ENCODE results near the gene KRT72.

KRT72 gene

DNA sequence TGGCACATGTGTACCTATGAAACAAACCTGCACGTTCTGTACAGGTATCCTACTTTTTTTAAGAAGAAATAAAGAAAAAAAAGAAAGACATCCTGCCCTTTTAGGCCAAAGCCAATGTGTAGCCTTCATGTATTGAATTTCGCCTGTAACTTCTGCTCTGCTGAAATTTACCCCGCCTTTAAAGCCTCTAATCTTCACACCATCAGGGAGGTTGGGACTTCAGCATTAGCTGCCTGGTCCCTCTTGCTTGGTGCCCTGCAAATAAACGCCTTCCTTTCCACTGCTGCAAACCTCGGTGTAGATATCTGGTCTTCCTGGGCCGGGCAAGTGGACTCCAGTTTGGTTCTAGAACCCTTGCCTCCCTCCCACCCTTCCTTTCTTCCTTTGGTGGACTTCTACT is 45.7 kb downstream of the KRT72 start:
- Histone ChIP-seq H3K14ac (ENCODE audit: low read length) (no peak overlapping the region), H4K8ac (ENCODE audit: low read depth, low read length) (no peak overlapping the region), H3K79me1 (ENCODE audit: low read length) (peaks cover 5% of the 10 kb centered on the region), H3K79me2 (ENCODE audit: control insufficient read depth, insufficient read depth, low read length, poor library complexity) (no peaks in the 10 kb centered on the region), H3K4me2 (ENCODE audit: low read length) (no peak overlapping the region), H3K9me3 (ENCODE audit: insufficient read depth, low read depth, low read length) (no peaks in the 10 kb centered on the region), H3K4ac (ENCODE audit: low read depth, low read length) (no peak overlapping the region), H4K91ac (ENCODE audit: low read depth, low read length) (no peak overlapping the region), H3K27ac (ENCODE audit: low read depth, low read length) (no peak overlapping the region), H2BK12ac (ENCODE audit: low read length) (no peak overlapping the region), H3K4me3 (ENCODE audit: low read depth, low read length) (no peak overlapping the region), H2AFZ (ENCODE audit: insufficient read depth, low read length, poor library complexity) (no peak overlapping the region), H3K36me3 (ENCODE audit: control insufficient read depth in 1 of 2, insufficient read depth in 2 of 2, low read length in 2 of 2) (no peaks in the 10 kb centered on the region), H2AK5ac (ENCODE audit: low read length) (no peak overlapping the region), H2BK5ac (ENCODE audit: low read depth, low read length, poor library complexity) (no peak overlapping the region), H3K23ac (ENCODE audit: low read length) (no peak overlapping the region), H3K18ac (ENCODE audit: low read length) (no peak overlapping the region), H4K12ac (ENCODE audit: low read depth, low read length) (no peak overlapping the region), H3K9ac (ENCODE audit: low read length) (no peak overlapping the region), H3K27me3 (ENCODE audit: insufficient read depth, low read length) (no peaks in the 10 kb centered on the region), H3K4me1 (ENCODE audit: control insufficient read depth in 1 of 2, insufficient read depth in 2 of 2, low read length in 2 of 2) (peaks cover 12 to 14% of the 10 kb centered on the region in 2 experiments), H2BK120ac (ENCODE audit: insufficient read depth, low read length, poor library complexity) (no peak overlapping the region)
- WGBS (ENCODE audit: extremely low coverage, insufficient coverage, insufficient read length): no CpG with 5 or more reads among the region's 6 CpGs
- DNase-seq: no peak

DNA sequence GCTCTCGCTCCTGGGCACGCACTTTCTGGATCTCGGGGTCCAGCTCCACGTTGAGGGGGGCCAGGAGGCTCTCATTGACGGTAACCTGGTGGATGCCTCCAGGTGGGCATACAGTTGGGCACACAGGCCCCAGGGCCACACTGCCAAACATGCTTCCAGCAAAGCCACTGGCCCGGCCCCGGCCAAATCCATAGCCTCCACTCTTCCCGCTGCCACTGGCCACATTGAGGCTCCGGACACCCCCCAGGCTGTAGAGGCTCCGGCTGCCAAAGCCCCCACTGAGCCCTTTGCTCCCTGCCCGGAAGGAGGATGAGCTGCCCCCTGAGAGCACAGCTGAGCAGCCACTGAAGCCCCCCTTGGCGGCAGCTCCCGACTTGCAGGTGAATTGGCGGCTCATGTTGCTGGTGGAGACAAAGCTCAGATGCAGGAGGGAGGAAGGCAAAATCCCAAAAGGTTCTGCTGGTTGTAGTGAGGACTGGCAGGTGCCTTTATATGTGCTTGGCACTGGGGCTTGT is 48.5 kb downstream of the KRT72 start, which contains the start of gene KRT71:
Gene KRT71, minus strand, starts transcription at position 465 of the 515 bp plus-strand sequence. Its CDS starts 68 bp downstream, at position 397.
- H3K36me3 ChIP-seq (ENCODE audit: control insufficient read depth in 1 of 2, insufficient read depth in 2 of 2, low read length in 2 of 2): no peaks in the 10 kb centered on the region
- peak within 1 kb of the TSS; percentile 75 for H2BK12ac ChIP-seq (ENCODE audit: low read length)
- WGBS (ENCODE audit: extremely low coverage, insufficient coverage, insufficient read length): no CpG with 5 or more reads among the region's 14 CpGs
- H4K12ac ChIP-seq (ENCODE audit: low read depth, low read length): no peak within 1 kb of the TSS
- no peak within 1 kb of the TSS for H3K9ac ChIP-seq (ENCODE audit: low read length)
- no peak within 1 kb of the TSS for H2AFZ ChIP-seq (ENCODE audit: insufficient read depth, low read length, poor library complexity)
- no peak within 1 kb of the TSS for H3K4me2 ChIP-seq (ENCODE audit: low read length)
- no peak within 1 kb of the TSS for H3K18ac ChIP-seq (ENCODE audit: low read length)
- H3K14ac ChIP-seq (ENCODE audit: low read length): peak within 1 kb of the TSS; percentile 55
- H4K8ac ChIP-seq (ENCODE audit: low read depth, low read length): no peak within 1 kb of the TSS
- peaks cover 5% of the 10 kb centered on the region for H3K79me1 ChIP-seq (ENCODE audit: low read length)
- DNase-seq: no peak
- H3K9me3 ChIP-seq (ENCODE audit: insufficient read depth, low read depth, low read length): no peaks in the 10 kb centered on the region
- peaks cover 12 to 15% of the 10 kb centered on the region in 2 experiments for H3K4me1 ChIP-seq (ENCODE audit: control insufficient read depth in 1 of 2, insufficient read depth in 2 of 2, low read length in 2 of 2)
- no peak within 1 kb of the TSS for H3K23ac ChIP-seq (ENCODE audit: low read length)
- H2BK120ac ChIP-seq (ENCODE audit: insufficient read depth, low read length, poor library complexity): peak within 1 kb of the TSS; percentile 67
- peak within 1 kb of the TSS; percentile 77 for H4K91ac ChIP-seq (ENCODE audit: low read depth, low read length)
- peak within 1 kb of the TSS; percentile 43 for H3K27ac ChIP-seq (ENCODE audit: low read depth, low read length)
- no peak within 1 kb of the TSS for H3K4me3 ChIP-seq (ENCODE audit: low read depth, low read length)
- H3K4ac ChIP-seq (ENCODE audit: low read depth, low read length): no peak within 1 kb of the TSS
- no peaks in the 10 kb centered on the region for H3K27me3 ChIP-seq (ENCODE audit: insufficient read depth, low read length)
- peak within 1 kb of the TSS; percentile 36 for H2BK5ac ChIP-seq (ENCODE audit: low read depth, low read length, poor library complexity)
- H3K79me2 ChIP-seq (ENCODE audit: control insufficient read depth, insufficient read depth, low read length, poor library complexity): no peaks in the 10 kb centered on the region
- peak within 1 kb of the TSS; percentile 76 for H2AK5ac ChIP-seq (ENCODE audit: low read length)

DNA sequence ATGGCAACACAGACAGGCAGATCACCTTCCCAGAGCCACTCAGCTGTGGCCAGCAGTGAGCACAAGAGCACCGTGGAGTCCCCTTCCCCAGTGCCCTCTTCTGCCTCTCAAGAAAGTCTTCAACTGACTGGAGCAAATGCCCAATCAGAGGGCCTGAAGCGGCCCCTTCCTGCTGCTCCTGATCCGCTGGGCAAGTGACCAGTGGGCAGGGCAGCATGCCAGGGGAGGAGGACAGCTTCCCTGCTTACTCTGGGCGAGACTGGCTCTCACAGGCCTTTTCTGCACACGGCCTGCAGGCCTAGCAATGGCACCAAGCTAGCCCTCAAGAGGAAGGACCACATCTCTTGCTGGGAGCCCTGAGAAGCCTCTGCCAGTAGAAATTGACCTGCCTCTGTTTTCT is 49.2 kb downstream of the KRT72 start:
- peak overlapping the region; percentile 75 for H2BK12ac ChIP-seq (ENCODE audit: low read length)
- WGBS (ENCODE audit: extremely low coverage, insufficient coverage, insufficient read length): no CpG with 5 or more reads among the region's 5 CpGs

DNA sequence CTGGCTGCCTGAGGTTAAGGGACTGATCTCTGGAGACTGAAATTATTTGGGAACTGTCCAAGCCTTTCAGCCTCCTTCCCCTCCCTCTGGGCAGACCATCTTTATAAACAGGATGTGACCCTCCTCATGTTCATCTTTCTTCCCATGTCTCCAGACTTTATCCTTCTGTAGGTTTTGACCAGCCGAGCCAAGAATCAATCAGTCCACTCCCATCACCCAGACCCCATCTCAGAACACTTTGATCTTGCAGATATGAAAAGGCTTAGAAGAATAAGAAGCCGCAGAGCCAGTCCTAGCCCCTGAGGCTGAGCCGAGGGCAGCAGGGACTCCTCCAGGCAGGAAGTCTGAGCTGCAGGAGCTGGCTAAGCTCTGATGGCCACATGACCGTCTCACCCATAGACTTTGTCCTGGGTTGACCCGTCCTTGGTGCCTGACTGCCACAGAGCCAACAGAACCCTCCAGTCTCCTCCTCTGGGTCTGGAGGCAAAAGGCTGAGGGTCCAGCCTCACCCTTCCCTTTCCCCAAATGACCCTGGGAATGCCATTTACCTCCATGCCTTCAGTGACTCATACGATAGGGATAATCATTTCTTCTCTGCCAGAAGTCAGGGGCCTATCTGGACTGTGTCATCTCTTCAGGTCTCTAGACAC is 49.9 kb downstream of the KRT72 start:
- Histone ChIP-seq H3K79me2 (ENCODE audit: control insufficient read depth, insufficient read depth, low read length, poor library complexity) (no peaks in the 10 kb centered on the region), H3K14ac (ENCODE audit: low read length) (peak overlapping the region; percentile 62), H2AK5ac (ENCODE audit: low read length) (no peak overlapping the region), H3K4me1 (ENCODE audit: control insufficient read depth in 1 of 2, insufficient read depth in 2 of 2, low read length in 2 of 2) (peaks cover 12 to 15% of the 10 kb centered on the region in 2 experiments), H4K91ac (ENCODE audit: low read depth, low read length) (no peak overlapping the region), H3K4ac (ENCODE audit: low read depth, low read length) (no peak overlapping the region), H3K23ac (ENCODE audit: low read length) (no peak overlapping the region), H4K8ac (ENCODE audit: low read depth, low read length) (no peak overlapping the region), H2BK12ac (ENCODE audit: low read length) (peak overlapping the region; percentile 48), H3K9me3 (ENCODE audit: insufficient read depth, low read depth, low read length) (no peaks in the 10 kb centered on the region), H4K12ac (ENCODE audit: low read depth, low read length) (no peak overlapping the region), H3K4me3 (ENCODE audit: low read depth, low read length) (no peak overlapping the region), H3K79me1 (ENCODE audit: low read length) (peaks cover 5% of the 10 kb centered on the region), H2AFZ (ENCODE audit: insufficient read depth, low read length, poor library complexity) (no peak overlapping the region), H2BK5ac (ENCODE audit: low read depth, low read length, poor library complexity) (peak overlapping the region; percentile 49), H2BK120ac (ENCODE audit: insufficient read depth, low read length, poor library complexity) (no peak overlapping the region), H3K27ac (ENCODE audit: low read depth, low read length) (peak overlapping the region; percentile 19), H3K27me3 (ENCODE audit: insufficient read depth, low read length) (no peaks in the 10 kb centered on the region), H3K36me3 (ENCODE audit: control insufficient read depth in 1 of 2, insufficient read depth in 2 of 2, low read length in 2 of 2) (no peaks in the 10 kb centered on the region), H3K18ac (ENCODE audit: low read length) (no peak overlapping the region), H3K9ac (ENCODE audit: low read length) (no peak overlapping the region), H3K4me2 (ENCODE audit: low read length) (no peak overlapping the region)
- no CpG with 5 or more reads among the region's 6 CpGs for WGBS (ENCODE audit: extremely low coverage, insufficient coverage, insufficient read length)
- peak; percentile 93 to 95 for DNase-seq

More for the DNA sequence above, 49.2 kb downstream of the KRT72 start:
- Histone ChIP-seq H3K18ac (ENCODE audit: low read length) (no peak overlapping the region), H3K4ac (ENCODE audit: low read depth, low read length) (no peak overlapping the region), H3K79me1 (ENCODE audit: low read length) (peaks cover 5% of the 10 kb centered on the region), H2BK5ac (ENCODE audit: low read depth, low read length, poor library complexity) (peak overlapping the region; percentile 36), H3K4me1 (ENCODE audit: control insufficient read depth in 1 of 2, insufficient read depth in 2 of 2, low read length in 2 of 2) (peaks cover 12 to 15% of the 10 kb centered on the region in 2 experiments), H3K4me3 (ENCODE audit: low read depth, low read length) (no peak overlapping the region), H3K79me2 (ENCODE audit: control insufficient read depth, insufficient read depth, low read length, poor library complexity) (no peaks in the 10 kb centered on the region), H4K8ac (ENCODE audit: low read depth, low read length) (no peak overlapping the region), H3K27ac (ENCODE audit: low read depth, low read length) (peak overlapping the region; percentile 43), H3K27me3 (ENCODE audit: insufficient read depth, low read length) (no peaks in the 10 kb centered on the region), H3K9me3 (ENCODE audit: insufficient read depth, low read depth, low read length) (no peaks in the 10 kb centered on the region), H2AFZ (ENCODE audit: insufficient read depth, low read length, poor library complexity) (no peak overlapping the region), H3K4me2 (ENCODE audit: low read length) (no peak overlapping the region), H3K36me3 (ENCODE audit: control insufficient read depth in 1 of 2, insufficient read depth in 2 of 2, low read length in 2 of 2) (no peaks in the 10 kb centered on the region), H2BK120ac (ENCODE audit: insufficient read depth, low read length, poor library complexity) (peak overlapping the region; percentile 67), H4K12ac (ENCODE audit: low read depth, low read length) (no peak overlapping the region), H3K9ac (ENCODE audit: low read length) (no peak overlapping the region), H3K14ac (ENCODE audit: low read length) (peak overlapping the region; percentile 55), H2AK5ac (ENCODE audit: low read length) (peak overlapping the region; percentile 76), H4K91ac (ENCODE audit: low read depth, low read length) (peak overlapping the region; percentile 77), H3K23ac (ENCODE audit: low read length) (no peak overlapping the region)
- DNase-seq: no peak
